ENCODE results near the gene HDGFL3.
"Not testable (repeated sequence)": the region's sequence is repeated elsewhere in the genome, so short reads cannot be mapped to it uniquely, and the experiment has no call there.

Gene HDGFL3

GRCh38 chr15:83174891-83175290, 32.7 kb downstream of the HDGFL3 start:
- Histone ChIP-seq H3K36me3 (replicated peaks; ENCODE audit: low read depth, low read length) (no peaks in the 10 kb centered on the region), H4K20me1 (ENCODE audit: insufficient read depth, low read length) (no peaks in the 10 kb centered on the region; the same call in 1 of the 2 replicates), H3K9ac (ENCODE audit: low read length) (no peak overlapping the region), H3K4me2 (ENCODE audit: low read length) (no peak overlapping the region), H3K27ac (ENCODE audit: low read length) (no peak overlapping the region), H3K27me3 (ENCODE audit: low read depth, low read length) (no peaks in the 10 kb centered on the region), H3K4me1 (ENCODE audit: low read length) (no peaks in the 10 kb centered on the region), H3K9me3 (ENCODE audit: insufficient read depth, low read length) (no peaks in the 10 kb centered on the region), H2AFZ (ENCODE audit: low read depth, low read length) (no peak overlapping the region), H3K4me3 (ENCODE audit: low read length) (no peak overlapping the region), H3K79me2 (ENCODE audit: low read length) (peaks cover under 1% of the 10 kb centered on the region; the same call in 1 of the 2 replicates)
- TF ChIP-seq CTCF (IDR thresholded peaks at IDR 0.05; ENCODE audit: low read depth, low read length) (no peak), EZH2phosphoT487 (IDR thresholded peaks at IDR 0.05; ENCODE audit: low read depth) (no peak)

- H3K79me2 ChIP-seq (ENCODE audit: low read length), result peaks cover 31% of the 10 kb centered on the region
- no peak overlapping the region for H3K4me3 ChIP-seq (ENCODE audit: low read length)
- no peak for TF ChIP-seq CTCF (IDR thresholded peaks at IDR 0.05; ENCODE audit: low read depth, low read length)
- no peak for TF ChIP-seq EZH2phosphoT487 (IDR thresholded peaks at IDR 0.05; ENCODE audit: low read depth)
- no peaks in the 10 kb centered on the region for H3K27me3 ChIP-seq (ENCODE audit: low read depth, low read length)
- H3K9ac ChIP-seq (ENCODE audit: low read length), result no peak overlapping the region
- H3K4me2 ChIP-seq (ENCODE audit: low read length), result no peak overlapping the region
- no peak overlapping the region for H2AFZ ChIP-seq (ENCODE audit: low read depth, low read length)
- H3K27ac ChIP-seq (ENCODE audit: low read length), result no peak overlapping the region
- no peaks in the 10 kb centered on the region for H3K9me3 ChIP-seq (ENCODE audit: insufficient read depth, low read length)
- H4K20me1 ChIP-seq (ENCODE audit: insufficient read depth, low read length), result no peaks in the 10 kb centered on the region
- no peaks in the 10 kb centered on the region for H3K4me1 ChIP-seq (ENCODE audit: low read length)
- H3K36me3 ChIP-seq (replicated peaks; ENCODE audit: low read depth, low read length), result no peaks in the 10 kb centered on the region
Observed at GRCh38 chr15:83170474-83171165, 37.0 kb downstream of the HDGFL3 start.

- H3K9ac ChIP-seq (ENCODE audit: low read length); H3K4me3 ChIP-seq (ENCODE audit: low read length); H2AFZ ChIP-seq (ENCODE audit: low read depth, low read length); H3K4me2 ChIP-seq (ENCODE audit: low read length); H3K36me3 ChIP-seq (replicated peaks; ENCODE audit: low read depth, low read length); H3K27ac ChIP-seq (ENCODE audit: low read length); H3K4me1 ChIP-seq (ENCODE audit: low read length); H3K9me3 ChIP-seq (ENCODE audit: insufficient read depth, low read length); H3K27me3 ChIP-seq (ENCODE audit: low read depth, low read length); H4K20me1 ChIP-seq (ENCODE audit: insufficient read depth, low read length): not testable (repeated sequence)
- H3K79me2 ChIP-seq (ENCODE audit: low read length), result peaks cover 39% of the 10 kb centered on the region
Observed at GRCh38 chr15:83169576-83169975, 38.0 kb downstream of the HDGFL3 start.

GRCh38 chr15:83166830-83167229, 40.8 kb downstream of the HDGFL3 start:
- TF ChIP-seq EZH2phosphoT487 (IDR thresholded peaks at IDR 0.05; ENCODE audit: low read depth), result no peak
- peaks cover 39% of the 10 kb centered on the region for H3K79me2 ChIP-seq (ENCODE audit: low read length)
- H4K20me1 ChIP-seq (ENCODE audit: insufficient read depth, low read length), result no peaks in the 10 kb centered on the region
- no peaks in the 10 kb centered on the region for H3K27me3 ChIP-seq (ENCODE audit: low read depth, low read length)
- no peak overlapping the region for H3K9ac ChIP-seq (ENCODE audit: low read length)
- no peaks in the 10 kb centered on the region for H3K36me3 ChIP-seq (replicated peaks; ENCODE audit: low read depth, low read length)
- H2AFZ ChIP-seq (ENCODE audit: low read depth, low read length), result no peak overlapping the region
- no peaks in the 10 kb centered on the region for H3K4me1 ChIP-seq (ENCODE audit: low read length)
- no peaks in the 10 kb centered on the region for H3K9me3 ChIP-seq (ENCODE audit: insufficient read depth, low read length)
- no peak overlapping the region for H3K4me2 ChIP-seq (ENCODE audit: low read length)
- H3K27ac ChIP-seq (ENCODE audit: low read length), result no peak overlapping the region
- H3K4me3 ChIP-seq (ENCODE audit: low read length), result no peak overlapping the region

- Histone ChIP-seq H4K20me1 (ENCODE audit: insufficient read depth, low read length) (no peaks in the 10 kb centered on the region), H3K36me3 (replicated peaks; ENCODE audit: low read depth, low read length) (no peaks in the 10 kb centered on the region), H3K79me2 (ENCODE audit: low read length) (peaks cover 39% of the 10 kb centered on the region), H3K27ac (ENCODE audit: low read length) (no peak overlapping the region), H3K9me3 (ENCODE audit: insufficient read depth, low read length) (no peaks in the 10 kb centered on the region), H3K9ac (ENCODE audit: low read length) (no peak overlapping the region), H3K4me1 (ENCODE audit: low read length) (no peaks in the 10 kb centered on the region), H3K4me2 (ENCODE audit: low read length) (no peak overlapping the region), H3K27me3 (ENCODE audit: low read depth, low read length) (no peaks in the 10 kb centered on the region), H3K4me3 (ENCODE audit: low read length) (no peak overlapping the region), H2AFZ (ENCODE audit: low read depth, low read length) (no peak overlapping the region)
- TF ChIP-seq CTCF (IDR thresholded peaks at IDR 0.05; ENCODE audit: low read depth, low read length) (no peak), EZH2phosphoT487 (IDR thresholded peaks at IDR 0.05; ENCODE audit: low read depth) (no peak)
Observed at GRCh38 chr15:83166218-83166617, 41.4 kb downstream of the HDGFL3 start.

Data from OCI-LY3 (cell line).